Measurements from ENCODE around the gene WNT9A. TPM values are rescaled to one million over a fixed set of nuclear protein-coding genes. Genes with fewer than 3 reads are reported as not detected.

Gene WNT9A
- total and polyA plus RNA-seq, 2 of the 4 experiments (the other 2 are of a cell fraction) = 0.18 to 0.36 TPM

DNA sequence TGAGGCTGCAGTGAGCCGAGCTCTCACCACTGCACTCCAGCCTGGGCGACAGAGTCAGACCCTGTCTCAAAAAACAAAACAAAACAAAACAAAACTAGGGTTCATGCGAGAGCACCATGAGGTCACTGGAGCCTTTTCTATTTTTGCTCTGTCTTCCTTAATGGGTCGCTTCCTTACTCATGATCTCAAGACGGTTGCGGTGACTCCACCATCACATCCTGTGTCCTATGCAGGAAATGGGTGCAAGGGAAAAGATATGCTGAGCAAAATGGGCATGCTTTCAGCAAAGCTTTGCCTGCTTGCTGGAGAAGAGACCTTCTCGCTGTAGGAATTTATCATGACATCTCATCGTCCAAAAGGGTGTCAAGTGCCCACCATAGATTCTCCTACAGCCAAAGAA lies 36.4 kb downstream of the WNT9A start:
- CTCF ChIA-PET = no interaction called here
- POLR2A ChIA-PET (ENCODE audit: unreplicated experiment) = no interaction called here

More for the DNA sequence above, 36.4 kb downstream of the WNT9A start:
- H2AK9ac ChIP-seq (replicated peaks; ENCODE audit: low read depth, low read length, poor library complexity) = no peak overlapping the region
- H2BK15ac ChIP-seq (ENCODE audit: low read depth, low read length) = no peak overlapping the region
- intact Hi-C loops (cut with micrococcal nuclease) = no loop called here
- no peak overlapping the region for H3K9ac ChIP-seq (ENCODE audit: low read depth, low read length)
- BruUV-seq (replicated peaks) = no TSS peak
- no peaks in the 10 kb centered on the region for H3K9me3 ChIP-seq (ENCODE audit: control insufficient read depth, insufficient read depth, low read length)
- ATAC-seq (ENCODE audit: low read depth) (no peak), DNase-seq (no peak)
- no peak overlapping the region for H3K14ac ChIP-seq (replicated peaks; ENCODE audit: low read depth, low read length)
- no peaks in the 10 kb centered on the region for H3K36me3 ChIP-seq (ENCODE audit: control insufficient read depth, insufficient read depth, low read length)
- no peak overlapping the region for H2BK20ac ChIP-seq (ENCODE audit: low read depth, low read length)
- H3K4me1 ChIP-seq (ENCODE audit: control insufficient read depth, insufficient read depth, low read length) = no peaks in the 10 kb centered on the region
- H4K8ac ChIP-seq (ENCODE audit: low read depth in 2 of 2, low read length in 2 of 2) = no peak overlapping the region
- no CpG with 5 or more reads among the region's 8 CpGs for WGBS, 2 experiments (ENCODE audit: extremely low coverage in 2 of 2, insufficient read length in 1 of 2)
- H4K20me1 ChIP-seq (ENCODE audit: insufficient read depth, low read length) = no peaks in the 10 kb centered on the region
- dilution Hi-C loops (cut with HindIII; ENCODE audit: low sequenced_read_pairs, unreplicated experiment) = no loop called here
- H3K4me2 ChIP-seq (ENCODE audit: low read depth, low read length) = no peak overlapping the region
- in situ Hi-C loops (cut with MboI; ENCODE audit: low sequenced_read_pairs) = no loop called here
- no peak overlapping the region for H2AFZ ChIP-seq (replicated peaks; ENCODE audit: low read length, poor library complexity)
- no peak overlapping the region for H3K18ac ChIP-seq (ENCODE audit: low read depth, low read length)
- no peak overlapping the region for H3K4me3 ChIP-seq (ENCODE audit: insufficient read depth, low read depth, low read length)
- H3K27me3 ChIP-seq (ENCODE audit: control insufficient read depth, insufficient read depth, low read length) = peaks cover 12% of the 10 kb centered on the region
- H2BK5ac ChIP-seq (ENCODE audit: low read depth, low read length, poor library complexity, severe bottlenecking) = no peak overlapping the region
- no peak overlapping the region for H3K4ac ChIP-seq (ENCODE audit: low read depth, low read length)
- no peak overlapping the region for H3K27ac ChIP-seq (ENCODE audit: insufficient read depth, low read length)
- TF ChIP-seq MAFK (IDR thresholded peaks at IDR 0.05; ENCODE audit: low read depth, low read length) (no peak), BHLHE40 (IDR thresholded peaks at IDR 0.05; ENCODE audit: low read depth, low read length) (no peak), POLR2A (IDR thresholded peaks at IDR 0.05; ENCODE audit: low read depth, low read length) (no peak), SMC3 (IDR thresholded peaks at IDR 0.05; ENCODE audit: low read depth, low read length) (no peak), CEBPB (IDR thresholded peaks at IDR 0.05; ENCODE audit: low read depth, low read length) (no peak), RAD21 (IDR thresholded peaks at IDR 0.05; ENCODE audit: low read length) (no peak), CHD1 (IDR thresholded peaks at IDR 0.05; ENCODE audit: low read depth, low read length) (no peak), RFX5 (IDR thresholded peaks at IDR 0.05; ENCODE audit: low read depth, low read length) (no peak), MXI1 (IDR thresholded peaks at IDR 0.05; ENCODE audit: borderline replicate concordance, low read depth, low read length) (no peak), NFE2L2 (IDR thresholded peaks at IDR 0.05; ENCODE audit: low read depth, low read length) (no peak)
- TF ChIP-seq, protein P1, sequence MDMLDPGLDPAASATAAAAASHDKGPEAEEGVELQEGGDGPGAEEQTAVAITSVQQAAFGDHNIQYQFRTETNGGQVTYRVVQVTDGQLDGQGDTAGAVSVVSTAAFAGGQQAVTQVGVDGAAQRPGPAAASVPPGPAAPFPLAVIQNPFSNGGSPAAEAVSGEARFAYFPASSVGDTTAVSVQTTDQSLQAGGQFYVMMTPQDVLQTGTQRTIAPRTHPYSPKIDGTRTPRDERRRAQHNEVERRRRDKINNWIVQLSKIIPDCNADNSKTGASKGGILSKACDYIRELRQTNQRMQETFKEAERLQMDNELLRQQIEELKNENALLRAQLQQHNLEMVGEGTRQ (IDR thresholded peaks at IDR 0.05; ENCODE audit: low read depth, low read length) = no peak
- H3K23ac ChIP-seq (ENCODE audit: low read depth, low read length) = no peak overlapping the region
- no peak overlapping the region for H3K56ac ChIP-seq (ENCODE audit: extremely low read depth, insufficient read depth, low read length)
- H2BK120ac ChIP-seq (ENCODE audit: low read depth, low read length) = no peak overlapping the region
- H2AK5ac ChIP-seq (ENCODE audit: low read depth, low read length) = no peak overlapping the region
- no peak overlapping the region for H4K5ac ChIP-seq (ENCODE audit: low read depth, low read length)
- no peak overlapping the region for H4K91ac ChIP-seq (ENCODE audit: insufficient read depth, low read depth, low read length)
- no peaks in the 10 kb centered on the region for H3K79me1 ChIP-seq (ENCODE audit: low read depth in 1 of 2, low read length in 2 of 2)
- H3K9me1 ChIP-seq (ENCODE audit: insufficient read depth, low read length) = no peaks in the 10 kb centered on the region
